Pons (tissue), 1 donor: ENCODE results near the gene COPG1.
"Not testable (repeated sequence)": the region's sequence is repeated elsewhere in the genome, so short reads cannot be mapped to it uniquely, and the experiment has no call there.

Experiments
- DNase-seq: peaks from one replicate; pipeline ENCODE4 v3.0.0-alpha.2; 2016; ENCODE audit warnings: low spot score

The COPG1 gene

GRCh38 chr3:129249284-129250065 is at the start of gene COPG1:
Gene COPG1 (plus strand): TSS chr3:129249606. CDS start chr3:129249710, 104 bp downstream.
- peak; percentile 89 for DNase-seq

DNA sequence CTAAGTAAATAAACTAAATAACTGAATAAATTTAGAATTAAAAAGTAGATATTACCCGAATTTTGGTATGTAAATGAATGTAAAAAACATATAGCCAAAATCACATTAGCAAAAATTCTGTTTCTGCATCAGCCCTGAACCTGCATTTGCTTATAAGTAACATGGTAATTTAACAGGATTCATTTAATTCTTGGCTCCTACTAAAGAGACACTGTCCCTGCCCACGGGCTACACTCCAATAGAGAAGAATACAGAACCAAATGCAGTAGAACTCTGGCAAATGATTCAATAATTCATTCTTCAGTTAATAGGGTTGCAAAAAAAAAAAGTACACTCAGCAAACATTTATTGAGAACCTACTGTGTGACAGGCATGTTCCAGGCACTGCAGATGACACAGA is 44.9 kb upstream of the COPG1 start:
- no peak for DNase-seq

GRCh38 chr3:129205109-129205832 is 44.1 kb upstream of the COPG1 start:
- no peak for DNase-seq

DNA sequence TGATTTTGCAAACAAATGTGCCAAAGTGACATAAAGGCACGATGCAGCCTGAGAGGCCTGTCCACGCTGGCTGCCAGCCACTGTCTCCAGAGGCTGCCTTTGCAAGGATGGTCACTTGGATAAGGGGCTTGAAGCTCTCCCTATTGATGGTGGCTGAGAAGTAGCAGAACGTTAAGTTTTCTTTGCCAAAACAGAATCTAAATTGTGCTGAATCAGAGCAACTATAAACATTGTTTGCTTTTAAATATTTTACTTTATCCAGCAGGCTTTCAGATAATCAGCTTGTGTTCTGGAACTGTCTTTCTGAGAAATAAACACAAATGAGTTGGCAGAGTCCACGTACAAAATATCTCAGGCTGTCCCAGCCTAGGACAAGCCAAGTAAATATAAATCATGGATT is 41.9 kb upstream of the COPG1 start:
- peak; percentile 61 for DNase-seq

GRCh38 chr3:129211345-129211744 is 38.1 kb upstream of the COPG1 start:
- DNase-seq, result no peak

DNA sequence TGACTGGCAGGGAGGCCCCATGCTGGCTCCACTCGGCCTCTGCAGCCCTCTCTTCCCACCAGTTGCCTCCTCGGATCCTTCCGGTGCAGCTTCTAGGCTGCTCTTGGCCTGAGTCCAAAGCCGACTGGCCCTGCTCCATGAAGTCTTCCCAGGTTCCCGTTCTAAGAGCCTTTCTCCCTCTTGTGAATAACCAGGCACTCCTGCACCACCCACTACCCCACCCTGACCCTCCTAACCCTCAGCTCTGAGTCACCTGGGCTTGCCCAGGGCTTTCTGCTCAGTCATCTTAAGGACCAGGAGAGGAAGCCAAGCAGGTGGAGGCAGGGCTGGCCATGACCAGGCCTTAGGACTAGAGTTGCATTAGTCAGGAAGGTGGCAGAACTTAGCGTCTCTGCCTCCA is 37.6 kb upstream of the COPG1 start:
- DNase-seq, result no peak

GRCh38 chr3:129213238-129213637 is 36.2 kb upstream of the COPG1 start:
- no peak for DNase-seq

GRCh38 chr3:129218742-129219141 is 30.7 kb upstream of the COPG1 start:
- DNase-seq, result no peak

- not testable (repeated sequence) for DNase-seq
These were observed 25.0 kb upstream of the COPG1 start for GRCh38 chr3:129224387-129224786.

DNA sequence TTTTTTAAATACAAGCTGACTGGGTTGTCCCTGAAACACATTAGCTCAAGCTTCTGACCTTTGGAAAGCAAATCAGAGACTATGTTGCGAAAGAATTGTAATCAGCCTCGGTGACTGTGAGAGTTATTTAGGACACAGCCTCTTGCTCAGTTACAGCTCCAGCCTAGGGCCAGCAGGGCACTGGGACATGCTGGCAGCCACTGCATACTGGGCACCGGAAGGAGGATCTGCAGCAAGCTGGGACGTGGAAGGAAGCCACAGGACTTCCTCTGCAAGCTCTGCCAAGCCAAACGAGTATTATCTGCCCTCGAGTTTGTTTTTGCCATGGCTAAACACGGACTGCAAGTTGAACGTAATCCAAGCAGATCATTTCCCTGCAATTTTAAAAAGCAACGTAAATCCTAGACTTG is 24.4 kb upstream of the COPG1 start:
- peak; percentile 91 for DNase-seq

DNA sequence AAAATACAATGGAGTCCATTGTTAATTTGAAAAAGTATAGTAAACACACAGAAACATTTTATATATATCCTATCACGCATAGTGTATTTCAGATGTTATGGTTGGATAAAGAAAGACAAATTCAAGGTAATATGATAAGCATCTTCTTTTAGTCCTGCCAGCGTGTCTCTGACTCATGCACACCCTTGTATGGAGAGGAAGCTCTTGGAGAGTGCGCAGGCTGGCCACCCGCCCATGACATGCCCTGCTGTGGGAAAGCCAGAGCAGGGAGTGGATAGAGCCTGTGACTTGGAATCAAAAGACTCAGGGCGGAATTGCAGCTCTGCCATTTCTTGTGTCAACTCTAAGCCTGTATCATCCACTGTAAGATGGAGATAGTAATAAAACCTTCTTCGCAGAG is 23.0 kb upstream of the COPG1 start:
- DNase-seq, result peak; percentile 77

DNA sequence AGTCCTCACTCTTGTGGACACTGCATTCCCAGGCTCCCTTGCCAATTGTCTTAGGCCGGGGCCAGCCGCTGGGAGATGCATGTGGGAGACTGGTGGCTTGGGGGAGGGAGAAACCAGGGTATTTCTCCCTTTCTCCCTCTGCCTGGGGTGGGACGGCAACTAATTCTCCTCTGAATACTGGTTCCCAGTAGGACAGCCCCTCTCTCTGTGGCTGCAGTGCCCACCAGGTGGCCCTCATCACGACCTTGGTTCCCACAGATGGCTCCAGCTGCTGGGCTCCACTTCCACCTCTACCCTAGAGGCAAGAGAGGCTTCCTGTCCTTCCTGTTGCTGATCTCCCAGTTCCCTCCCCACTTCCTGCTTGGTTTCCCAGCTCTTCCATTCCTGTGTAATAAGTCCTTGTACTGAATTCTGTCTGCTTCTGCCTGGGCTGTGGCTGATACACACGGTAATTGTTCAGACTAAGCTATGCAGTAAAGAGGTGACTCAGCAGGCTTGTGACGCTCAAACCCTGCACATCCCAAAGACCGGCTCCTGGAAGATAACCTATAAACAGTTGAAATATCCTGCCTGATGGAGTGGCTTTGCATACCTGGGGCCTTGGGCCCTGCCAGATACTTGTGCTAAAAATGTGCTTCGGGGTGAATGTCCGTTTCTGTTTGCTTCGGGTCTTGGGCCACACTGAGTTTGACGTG is 20.4 kb upstream of the COPG1 start:
- no peak for DNase-seq

DNA sequence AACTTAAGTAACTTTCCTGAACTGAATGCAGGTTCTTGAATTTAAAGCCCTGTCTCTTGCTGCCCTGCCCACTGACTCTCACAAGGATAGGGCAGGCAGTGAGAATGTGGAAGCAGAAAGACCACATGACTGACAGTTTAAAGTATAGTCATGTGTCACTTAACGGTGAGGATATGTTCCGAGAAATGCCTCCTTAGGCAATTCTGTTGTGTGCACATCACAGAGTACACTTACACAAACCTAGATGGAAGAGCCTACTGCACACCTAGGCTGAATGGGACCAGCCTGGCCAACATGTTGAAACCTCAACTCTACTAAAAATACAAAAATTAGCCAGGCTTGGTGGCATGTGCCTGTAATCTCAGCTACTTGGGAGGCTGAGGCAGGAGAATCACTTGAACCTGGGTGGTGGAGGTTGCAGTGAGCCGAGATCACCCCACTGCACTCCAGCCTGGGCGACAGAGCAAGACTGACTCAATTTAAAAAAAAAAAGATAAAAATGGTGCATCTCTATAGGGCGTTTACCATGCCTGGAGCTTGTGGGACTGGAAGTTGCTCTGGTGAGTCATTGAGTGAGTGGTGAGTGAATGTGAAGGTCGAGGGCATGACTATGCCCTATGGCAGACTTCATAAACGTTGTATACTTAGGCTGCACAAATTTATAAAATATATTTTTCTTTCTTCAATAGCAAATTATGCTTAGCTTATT is 18.9 kb upstream of the COPG1 start:
- peak; percentile 78 for DNase-seq

DNA sequence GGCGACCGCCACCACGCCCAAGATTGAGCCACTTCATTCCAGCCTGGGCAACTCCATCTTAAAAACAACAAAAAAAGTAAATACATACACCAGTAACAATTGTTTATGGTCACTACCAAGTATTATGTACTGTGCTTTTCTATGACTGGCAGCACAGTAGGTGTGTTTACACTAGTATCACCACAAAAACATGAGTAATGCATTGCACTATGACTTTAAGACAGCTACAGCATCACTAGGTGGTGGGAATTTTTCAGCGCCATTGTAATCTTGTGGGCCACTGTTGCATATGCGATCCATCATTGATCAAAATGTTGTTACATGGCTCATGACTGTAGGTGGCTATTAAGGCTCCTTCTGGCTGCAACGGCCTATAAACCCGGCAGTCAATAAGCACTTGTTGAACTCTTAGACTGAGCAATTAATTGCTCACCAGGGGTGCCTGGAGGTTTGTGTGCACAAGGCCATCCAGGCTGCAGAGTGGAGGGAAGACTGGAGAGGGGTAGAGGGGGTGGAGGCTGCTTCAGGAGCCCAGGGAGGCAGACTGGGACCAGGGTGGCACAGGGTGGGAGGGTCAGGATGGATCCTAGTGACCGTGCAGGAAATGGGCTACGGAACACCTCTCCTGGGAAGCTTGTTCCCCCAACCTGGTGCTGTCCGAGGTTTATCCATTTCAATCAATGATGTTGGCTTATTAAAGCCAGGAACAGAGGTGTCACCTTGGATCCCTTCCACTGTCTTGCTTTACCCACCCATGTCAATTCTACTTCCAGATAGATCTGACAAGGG is 17.9 kb upstream of the COPG1 start:
- no peak for DNase-seq

DNA sequence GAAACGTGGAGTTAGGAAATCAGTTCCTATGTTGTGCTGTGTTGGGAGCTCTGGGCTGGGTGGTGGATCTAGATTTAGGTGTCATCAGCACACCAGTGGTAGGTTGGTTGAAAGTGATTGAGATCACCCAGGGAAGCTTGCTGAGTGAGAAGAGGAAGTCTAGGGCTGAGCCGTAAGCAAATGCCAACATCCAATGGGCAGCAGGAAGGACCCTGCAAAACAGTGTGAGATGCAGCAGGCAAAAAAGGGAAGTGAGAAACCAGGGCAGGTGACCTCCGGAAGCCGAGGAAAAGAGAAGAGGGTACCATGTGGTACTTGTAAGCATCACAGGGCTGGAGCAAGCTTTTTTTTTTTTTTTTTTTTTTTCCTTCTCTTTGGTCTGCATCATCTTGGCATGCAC is 15.9 kb upstream of the COPG1 start:
- DNase-seq, result peak; percentile 84

DNA sequence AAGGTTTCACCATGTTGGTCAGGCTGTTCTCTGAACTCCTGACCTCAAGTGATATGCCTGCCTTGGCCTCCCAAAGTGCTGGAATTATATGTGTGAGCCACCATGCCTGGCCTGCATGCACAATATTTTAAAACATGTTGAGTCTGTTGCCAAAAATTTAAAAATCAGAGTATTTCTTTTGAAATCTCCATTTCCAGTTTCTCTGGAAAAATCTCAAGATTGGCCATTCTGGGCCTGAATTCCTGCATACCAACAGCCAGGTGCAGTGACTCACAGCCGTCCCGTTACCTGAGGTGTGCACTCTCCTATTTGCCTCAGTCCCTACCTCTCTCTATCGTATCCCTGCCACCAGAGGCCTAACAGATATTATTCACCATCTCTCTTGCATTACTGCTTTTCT is 15.0 kb upstream of the COPG1 start:
- no peak for DNase-seq

DNA sequence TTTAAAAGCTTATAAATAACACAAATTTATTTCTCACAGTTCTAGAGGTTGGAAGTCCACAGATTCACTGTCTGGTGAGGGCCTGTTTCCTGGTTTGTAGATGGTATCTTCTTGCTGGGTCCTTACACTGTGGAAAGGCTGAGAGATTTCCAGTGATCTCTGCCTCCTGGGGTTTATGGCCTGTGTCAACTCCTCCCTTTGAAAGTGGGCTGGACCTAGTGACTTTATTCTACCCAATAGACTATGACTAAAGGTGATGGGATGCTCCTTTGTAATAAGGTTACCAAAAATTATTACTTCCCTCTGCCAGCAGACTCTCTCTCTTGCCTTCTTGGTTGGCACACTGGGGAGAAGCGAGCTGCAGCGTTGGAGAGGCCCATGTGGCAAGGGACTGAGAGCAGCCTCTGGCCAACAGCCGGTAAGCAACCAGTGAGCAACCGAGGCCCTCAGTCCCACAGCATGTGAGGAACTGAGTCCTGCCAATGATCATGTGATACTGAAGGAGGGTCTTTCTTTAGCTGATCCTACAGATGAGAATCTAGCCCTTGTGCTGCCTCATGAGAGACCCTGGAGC is 14.0 kb upstream of the COPG1 start:
- no peak for DNase-seq

GRCh38 chr3:129238945-129239705 is 10.3 kb upstream of the COPG1 start:
- no peak for DNase-seq

DNA sequence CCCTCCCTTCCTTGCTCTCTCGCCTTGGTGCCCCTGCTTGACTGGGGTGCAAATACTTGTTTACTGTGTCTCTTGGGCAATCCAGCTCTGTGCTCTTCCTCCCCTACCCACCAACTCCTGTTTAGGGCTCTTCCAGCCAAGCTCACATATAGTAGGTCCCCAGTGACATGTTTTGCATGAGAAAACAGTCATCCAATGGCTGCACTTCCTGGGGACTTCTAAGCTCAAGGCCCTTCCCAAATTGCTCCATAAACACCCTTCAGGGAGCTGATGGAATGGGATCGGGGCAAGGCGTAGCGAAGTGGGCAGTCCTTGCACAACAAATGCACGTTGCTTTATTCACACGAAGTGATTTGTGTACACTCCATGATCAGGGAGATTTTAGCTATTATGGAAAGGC is 9.4 kb upstream of the COPG1 start:
- DNase-seq, result no peak

GRCh38 chr3:129240436-129240835 is 9.0 kb upstream of the COPG1 start:
- DNase-seq, result no peak
